ENCODE results near the gene PM20D2.

Gene PM20D2

GRCh38 chr6:89145091-89145955, 532 bp upstream of the PM20D2 start:
- DNase-seq (ENCODE audit: low read depth in 2 of 2) = no peak

DNA sequence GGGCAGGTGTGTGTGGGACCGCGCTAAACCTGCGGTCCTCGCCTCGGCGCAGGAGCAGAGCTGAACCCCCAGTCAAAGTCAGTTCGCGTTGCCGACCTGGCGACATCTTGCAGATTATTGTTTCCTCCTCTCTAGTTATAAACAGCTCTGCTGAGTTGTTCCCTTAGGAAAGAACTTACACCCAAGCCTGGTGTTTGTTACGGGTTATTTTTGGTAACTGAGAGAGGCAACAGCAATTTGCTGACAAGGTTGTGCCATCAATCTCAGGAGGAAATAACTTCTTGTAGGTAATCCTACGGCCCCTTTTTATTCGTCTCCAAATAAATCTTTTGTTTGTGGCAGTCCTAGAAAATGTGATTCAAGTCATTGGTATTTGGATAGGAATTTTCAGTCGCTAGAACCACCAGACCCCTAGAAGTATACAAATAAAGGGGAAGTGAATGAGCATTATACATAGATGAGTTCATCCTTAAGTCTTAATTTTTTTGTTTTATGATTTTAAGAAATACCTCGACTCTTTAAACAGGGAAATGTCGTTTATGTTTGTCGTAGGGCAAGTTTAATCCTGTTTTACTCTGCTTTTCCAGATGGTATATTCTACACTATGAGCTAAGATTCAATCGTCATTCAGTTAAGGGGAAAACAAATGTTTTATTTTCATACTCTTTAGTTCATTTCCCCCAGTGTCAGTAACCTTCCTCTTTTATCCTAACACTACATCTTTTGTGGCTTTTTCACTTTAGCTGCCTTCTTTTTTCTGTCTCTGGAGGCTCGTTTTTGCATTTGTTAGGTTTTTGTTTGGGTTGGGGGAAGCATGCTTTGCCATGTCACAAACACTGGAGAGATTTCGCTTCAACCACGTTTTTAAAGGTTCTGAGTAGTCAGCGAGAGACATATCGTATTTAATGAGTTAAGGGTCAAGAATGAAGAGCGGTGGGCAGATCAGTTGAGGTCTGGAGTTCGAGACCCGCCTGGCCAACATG, 1.2 kb downstream of the PM20D2 start:
- DNase-seq (ENCODE audit: low read depth in 2 of 2) = peak in 1 of 2 experiments; percentile 33

GRCh38 chr6:89148016-89148750, 2.3 kb downstream of the PM20D2 start:
- DNase-seq (ENCODE audit: low read depth in 2 of 2) = no peak

DNA sequence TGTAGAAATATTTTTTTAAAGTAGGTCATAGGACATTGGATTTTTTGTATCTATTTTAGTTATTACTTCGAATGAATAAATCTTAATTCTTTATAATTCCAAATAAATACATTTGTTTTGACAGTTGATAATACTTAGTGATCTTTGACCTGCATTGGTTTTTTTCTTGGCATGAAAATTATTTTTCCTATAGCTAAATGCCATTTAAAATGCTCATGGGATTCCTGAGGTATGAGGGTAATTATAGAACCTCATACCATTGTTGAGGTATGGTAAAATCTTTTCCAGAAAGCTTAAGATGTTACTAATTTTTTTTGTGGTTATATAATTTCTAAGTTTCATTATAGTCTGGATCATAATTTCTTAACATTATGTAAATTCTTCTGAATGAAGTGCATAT, 8.3 kb downstream of the PM20D2 start:
- no peak for DNase-seq (ENCODE audit: low read depth in 2 of 2)

DNA sequence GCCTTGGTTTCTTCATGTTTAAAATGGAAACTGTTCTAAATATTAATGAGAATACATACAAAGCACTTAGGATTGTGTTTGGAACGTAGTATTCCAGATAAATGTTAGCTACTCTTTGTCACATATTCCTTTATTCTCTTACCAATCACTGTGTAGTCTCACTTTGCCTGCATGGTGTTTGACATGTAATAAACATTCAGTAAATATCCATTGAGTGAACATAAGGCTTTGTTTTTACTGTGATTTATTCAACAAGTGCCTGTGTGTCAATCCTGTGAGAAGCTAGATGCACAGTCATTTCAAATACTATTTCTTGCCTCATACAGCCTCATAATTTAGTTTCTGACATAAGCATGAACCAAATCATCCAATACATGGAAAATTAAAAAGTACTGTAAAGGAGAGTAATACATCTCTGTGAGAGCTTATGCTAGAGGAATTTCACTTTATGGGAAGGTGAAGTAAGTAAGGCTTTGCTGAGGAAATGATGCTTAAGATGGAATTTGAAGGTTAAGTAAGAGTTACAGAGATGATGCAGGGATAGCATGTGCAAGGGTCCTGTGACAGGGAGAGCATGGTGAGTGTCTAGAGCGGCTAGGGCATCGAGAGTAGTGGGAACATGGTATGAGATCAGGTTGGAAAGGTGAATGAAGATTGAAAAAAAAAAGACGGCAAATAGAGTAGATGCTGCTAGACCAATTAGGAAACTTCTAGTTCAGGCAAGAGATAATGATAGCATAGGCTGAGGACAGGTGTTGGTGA, 14.7 kb downstream of the PM20D2 start:
- no peak for DNase-seq (ENCODE audit: low read depth in 2 of 2)

DNA sequence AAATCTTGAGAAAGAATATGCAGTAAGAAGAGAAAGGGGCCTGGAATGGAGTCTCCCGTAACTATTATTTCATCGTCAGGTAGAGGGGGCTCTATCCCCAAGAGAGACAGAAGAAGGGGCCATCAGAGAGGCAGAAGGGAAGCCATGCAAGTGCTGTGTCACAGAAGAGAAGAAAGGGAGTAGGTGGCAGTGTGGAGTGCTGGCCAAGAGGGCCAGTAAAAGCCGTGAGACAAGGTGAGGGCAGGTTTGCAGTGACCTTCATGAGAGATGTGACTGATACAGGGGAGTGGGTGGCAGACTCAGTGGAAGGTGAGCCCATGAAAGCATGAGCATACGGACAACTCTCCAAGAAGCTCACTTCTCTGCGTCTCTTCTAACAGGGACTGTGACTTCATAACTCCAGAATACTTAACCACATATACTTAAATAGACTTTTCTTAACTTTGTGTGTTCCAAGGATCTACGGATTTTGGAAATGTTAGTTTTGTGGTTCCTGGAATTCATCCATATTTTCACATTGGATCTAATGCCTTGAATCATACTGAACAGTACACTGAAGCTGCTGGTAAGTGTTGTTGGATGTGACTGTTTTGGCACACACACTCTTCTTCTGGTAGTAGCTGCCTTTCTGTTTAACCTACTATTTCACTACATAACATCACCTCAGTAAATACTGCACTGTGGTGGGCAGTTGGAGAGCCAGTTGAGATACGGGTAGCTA, 15.6 kb downstream of the PM20D2 start:
- DNase-seq (ENCODE audit: low read depth in 2 of 2) = no peak

DNA sequence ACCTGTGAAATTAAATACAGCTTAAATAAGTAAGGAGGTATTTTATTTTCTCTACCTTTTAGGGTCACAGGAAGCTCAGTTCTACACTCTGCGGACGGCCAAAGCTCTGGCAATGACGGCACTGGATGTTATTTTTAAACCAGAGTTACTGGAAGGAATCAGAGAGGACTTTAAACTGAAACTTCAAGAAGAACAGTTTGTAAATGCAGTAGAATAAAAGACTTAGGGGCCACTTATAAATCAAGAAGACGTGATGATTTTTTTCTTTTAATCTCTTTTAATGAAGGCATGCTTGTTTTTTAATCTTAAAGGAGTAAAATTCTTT, 16.2 kb downstream of the PM20D2 start:
- no peak for DNase-seq (ENCODE audit: low read depth in 2 of 2)

DNA sequence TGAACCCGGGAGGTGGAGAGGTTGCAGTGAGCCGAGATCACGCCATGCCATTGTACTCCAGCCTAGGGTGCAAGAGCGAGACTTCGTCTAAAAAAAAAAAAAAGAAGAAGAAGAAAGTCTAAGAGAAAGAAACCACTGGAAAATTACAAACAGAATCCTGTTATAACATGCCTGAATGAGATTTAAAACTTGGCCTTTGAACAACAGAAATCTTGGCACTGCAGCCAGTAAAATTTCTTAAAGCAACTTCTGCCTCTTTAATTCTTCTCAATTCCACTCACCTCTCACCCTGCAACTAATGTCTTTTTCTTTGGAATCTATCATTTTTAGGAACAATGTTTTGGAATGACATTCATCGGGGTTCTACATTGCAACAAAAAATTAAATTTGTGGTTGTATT, 26.3 kb downstream of the PM20D2 start:
- DNase-seq (ENCODE audit: low read depth in 2 of 2) = no peak

GRCh38 chr6:89173634-89174033, 27.8 kb downstream of the PM20D2 start:
- no peak for DNase-seq (ENCODE audit: low read depth in 2 of 2)

DNA sequence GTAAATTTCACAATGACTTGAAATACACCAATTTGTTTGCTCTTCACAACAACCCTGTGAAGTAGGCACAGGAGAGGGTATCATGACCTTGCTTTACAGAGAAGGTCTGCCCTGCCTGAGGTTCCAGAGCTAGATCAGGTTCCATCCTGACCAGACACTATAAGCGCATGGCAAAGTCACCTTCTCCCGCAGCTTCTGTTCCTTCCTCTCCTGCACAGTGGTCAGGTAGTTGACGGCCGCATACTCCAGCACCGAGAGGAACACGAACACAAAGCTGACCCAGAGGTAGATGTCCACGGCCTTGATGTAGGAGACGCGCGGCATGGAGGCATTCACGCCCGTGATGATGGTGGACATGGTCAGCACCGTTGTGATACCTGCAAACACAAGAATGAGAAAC, 34.3 kb downstream of the PM20D2 start:
- no peak for DNase-seq (ENCODE audit: low read depth in 2 of 2)

GRCh38 chr6:89180971-89181370, 35.1 kb downstream of the PM20D2 start:
- no peak for DNase-seq (ENCODE audit: low read depth in 2 of 2)

DNA sequence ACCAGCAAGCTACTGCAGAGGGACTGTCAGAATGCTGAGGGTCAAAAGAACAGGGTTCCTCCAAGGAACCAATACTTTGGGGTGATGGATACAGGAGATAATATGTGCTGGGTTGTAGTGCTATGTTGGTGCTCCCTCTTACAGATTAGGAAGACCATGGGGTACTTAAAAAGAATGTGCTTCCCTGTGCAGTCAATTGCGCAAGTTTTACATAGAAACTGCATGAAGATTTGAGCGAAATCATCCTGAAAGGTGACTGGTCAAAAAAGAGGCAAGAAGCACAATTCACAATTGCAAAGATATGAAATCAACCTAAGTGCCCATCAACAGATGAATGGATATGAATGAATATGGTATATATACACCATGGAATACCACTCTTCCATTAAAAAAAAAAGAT, 37.4 kb downstream of the PM20D2 start:
- DNase-seq (ENCODE audit: low read depth in 2 of 2) = no peak

- DNase-seq (ENCODE audit: low read depth in 2 of 2) = no peak
Observed at GRCh38 chr6:89184344-89184743, 38.5 kb downstream of the PM20D2 start.

- no peak for DNase-seq (ENCODE audit: low read depth in 2 of 2)
Observed at GRCh38 chr6:89186762-89187161, 40.9 kb downstream of the PM20D2 start.

- DNase-seq (ENCODE audit: low read depth in 2 of 2) = no peak
Observed at GRCh38 chr6:89187504-89187903, 41.6 kb downstream of the PM20D2 start.

DNA sequence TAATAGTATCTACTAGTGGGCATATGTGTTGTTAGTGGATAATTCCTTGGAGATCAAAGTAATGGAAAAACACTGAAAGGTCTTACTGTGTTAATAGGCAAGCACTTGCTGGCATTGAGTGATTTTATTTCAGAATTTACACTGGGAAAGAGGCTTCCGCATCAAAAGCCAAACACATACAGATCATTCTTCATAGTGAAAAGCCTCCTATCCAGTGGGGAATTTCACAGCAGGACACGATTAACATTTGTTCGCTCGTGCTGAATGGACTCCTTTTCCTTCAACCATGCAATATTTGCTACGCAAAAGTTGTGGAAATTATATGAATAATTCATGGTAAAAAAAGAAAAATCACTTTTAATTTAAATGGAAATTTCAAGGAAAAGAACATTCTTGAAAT, 44.9 kb downstream of the PM20D2 start:
- no peak for DNase-seq (ENCODE audit: low read depth in 2 of 2)

DNA sequence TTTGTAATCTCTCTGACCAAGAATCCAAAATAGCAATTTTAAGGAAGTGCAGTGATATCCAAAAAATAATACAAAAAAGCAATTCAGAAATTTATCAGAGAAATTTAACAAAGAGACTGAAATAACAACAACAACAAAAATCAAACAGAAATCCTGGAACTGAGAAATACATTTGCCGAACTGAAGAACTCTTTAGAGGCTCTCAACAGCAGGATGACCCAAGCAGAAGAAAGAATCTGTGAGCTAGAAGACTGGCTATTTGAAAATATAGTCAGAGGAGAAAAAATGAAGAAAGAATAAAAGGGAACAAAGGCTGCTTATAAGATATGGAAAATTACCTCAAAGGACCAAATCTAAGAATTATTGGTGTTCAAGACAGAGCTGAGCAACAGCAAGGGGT, 48.7 kb downstream of the PM20D2 start:
- DNase-seq (ENCODE audit: low read depth in 2 of 2) = no peak

DNA sequence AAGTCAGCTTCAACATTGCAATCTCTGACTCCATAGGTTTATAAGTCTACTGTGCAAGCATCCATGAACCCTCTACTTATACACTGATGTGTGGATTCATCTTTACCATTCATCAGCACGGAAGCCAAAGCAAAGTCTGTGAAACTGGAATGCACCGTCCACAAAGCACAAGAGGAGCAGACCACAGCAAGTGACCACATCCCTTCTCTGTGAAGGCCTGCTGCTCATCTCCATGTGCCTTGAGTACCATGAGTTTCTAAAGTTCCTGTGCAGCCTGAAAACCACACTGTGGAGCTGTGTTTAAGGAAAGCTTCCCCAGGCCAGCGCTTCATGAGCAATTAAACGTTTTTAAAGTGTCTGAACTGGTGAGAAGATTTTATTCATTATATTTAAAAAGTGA, 51.3 kb downstream of the PM20D2 start:
- DNase-seq (ENCODE audit: low read depth in 2 of 2) = no peak

DNA sequence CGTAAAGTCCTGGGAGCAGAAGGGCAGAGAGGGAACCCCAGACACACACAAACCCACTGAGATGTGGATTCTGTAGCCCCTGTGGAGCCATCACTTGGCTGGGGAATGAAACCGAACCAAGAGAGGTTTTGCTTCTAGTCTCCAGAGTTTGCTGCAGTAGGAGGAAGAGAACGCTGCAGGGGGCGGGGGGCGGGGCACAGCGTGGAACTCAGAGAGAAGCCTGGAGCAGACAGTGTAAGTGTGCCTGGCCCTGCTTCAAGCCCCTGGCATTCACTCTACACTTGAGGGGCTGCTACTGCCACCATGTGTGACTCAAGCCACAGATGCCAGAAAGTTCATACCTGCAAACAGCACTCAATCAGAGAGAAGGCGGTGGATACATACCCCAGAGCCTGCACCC, 52.4 kb downstream of the PM20D2 start:
- DNase-seq (ENCODE audit: low read depth in 2 of 2) = no peak

DNA sequence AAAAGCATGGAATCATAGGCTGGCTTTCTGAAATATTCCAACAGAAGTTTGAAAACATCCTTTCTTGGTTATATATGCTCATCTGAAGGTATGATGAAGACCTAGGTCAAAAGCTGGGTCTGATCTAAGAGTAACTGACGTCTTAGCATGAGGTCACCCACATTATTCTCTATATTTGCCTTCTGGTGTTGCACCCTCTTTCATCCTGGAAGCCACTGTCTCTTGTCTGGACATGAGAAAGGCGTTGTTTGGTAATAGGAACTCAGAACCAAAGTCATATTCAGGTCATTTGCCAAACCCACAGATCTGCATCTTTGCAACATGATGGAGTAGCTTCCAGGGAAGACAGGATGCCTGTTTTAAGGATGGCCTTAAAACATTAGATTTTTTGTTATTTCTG, 53.7 kb downstream of the PM20D2 start:
- no peak for DNase-seq (ENCODE audit: low read depth in 2 of 2)

DNA sequence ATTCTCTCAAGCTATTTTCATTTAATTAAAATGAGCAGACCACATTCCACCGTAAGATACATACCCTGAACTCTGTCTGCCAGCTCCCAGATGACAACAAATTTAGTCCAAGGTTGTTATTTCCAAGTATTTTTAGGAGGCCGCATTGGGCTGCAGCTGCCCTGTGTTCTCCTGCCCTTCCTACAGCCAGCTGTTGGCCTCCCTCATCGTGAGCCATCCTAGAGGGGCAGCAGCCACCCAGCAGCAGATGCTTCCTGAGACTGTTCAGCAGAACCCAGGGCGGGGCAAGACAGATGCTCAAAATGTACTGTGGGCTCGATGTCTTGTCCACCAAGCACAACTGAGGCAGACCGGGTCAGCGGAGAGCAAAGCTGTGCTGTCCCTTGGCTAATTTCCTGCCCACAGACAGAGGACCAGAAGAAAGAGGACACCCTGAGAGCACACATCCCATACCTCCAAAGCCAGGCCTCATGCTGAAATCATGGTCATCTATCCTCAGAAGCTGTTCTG, 54.9 kb downstream of the PM20D2 start:
- DNase-seq (ENCODE audit: low read depth in 2 of 2) = no peak

All from fibroblast of skin of left quadriceps (primary cell).